Astrocyte (in vitro differentiated cells and primary cell): Measurements from ENCODE around the gene ACACA. TPM values are rescaled to one million over a fixed set of nuclear protein-coding genes. Genes with fewer than 3 reads are reported as not detected.

Experiments used
- DNase-seq: peaks from one replicate; pipeline ENCODE4 v3.0.0-alpha.2; 2010; ENCODE audit warnings: low read depth
- FAIRE-seq: peaks from 2 replicates; lab custom pipeline; 2011; peaks lifted over from hg19 to GRCh38; lab: Jason Lieb, UNC
- H2AFZ ChIP-seq: 2 replicates; pipeline ENCODE4 v1.6.0; 2012; ENCODE audit warnings: low read depth, low read length, inconsistent platforms
- H3K27ac ChIP-seq: 2 replicates; pipeline ENCODE4 v1.5.1; 2011; ENCODE audit warnings: low read depth, low read length, inconsistent platforms
- H3K27me3 ChIP-seq: 2 replicates; pipeline ENCODE4 v1.6.0; 2011; ENCODE audit warnings: low read length, inconsistent platforms; ENCODE audit not compliant: insufficient read depth
- H3K36me3 ChIP-seq: 2 replicates; pipeline ENCODE4 v1.5.1; 2011; ENCODE audit warnings: low read length, inconsistent platforms; ENCODE audit not compliant: insufficient read depth
- H3K4me1 ChIP-seq: 2 replicates; pipeline ENCODE4 v1.5.1; 2011; ENCODE audit warnings: low read length, inconsistent platforms; ENCODE audit not compliant: insufficient read depth
- H3K4me2 ChIP-seq: 2 replicates; pipeline ENCODE4 v1.6.0; 2012; ENCODE audit warnings: low read length, inconsistent platforms
- H3K4me3 ChIP-seq: 2 replicates; pipeline ENCODE4 v1.5.1; 2011; ENCODE audit warnings: low read depth, mild to moderate bottlenecking, low read length, inconsistent platforms; ENCODE audit not compliant: insufficient read depth
- H3K79me2 ChIP-seq: 2 replicates; pipeline ENCODE4 v1.6.0; 2012; ENCODE audit warnings: mild to moderate bottlenecking, low read length, inconsistent platforms; ENCODE audit not compliant: insufficient read depth
- H3K9ac ChIP-seq: 2 replicates; pipeline ENCODE4 v1.6.0; 2012; ENCODE audit warnings: mild to moderate bottlenecking, low read length, inconsistent platforms
- H3K9me3 ChIP-seq: 2 replicates; pipeline ENCODE4 v1.5.1; 2012; ENCODE audit warnings: low read depth, mild to moderate bottlenecking, low read length, inconsistent platforms; ENCODE audit not compliant: insufficient read depth
- H4K20me1 ChIP-seq: 2 replicates; pipeline ENCODE4 v1.6.0; 2012; ENCODE audit warnings: low read length, inconsistent platforms; ENCODE audit not compliant: insufficient read depth
- H3K27ac Mint-ChIP-seq: one replicate; pipeline ENCODE4 v1.8.0; 2021; ENCODE audit warnings: mild to moderate bottlenecking, mixed read lengths; ENCODE audit not compliant: unreplicated experiment
- H3K27me3 Mint-ChIP-seq: one replicate; pipeline ENCODE4 v1.8.0; 2021; ENCODE audit warnings: low read depth, mixed read lengths; ENCODE audit not compliant: unreplicated experiment
- H3K36me3 Mint-ChIP-seq: one replicate; pipeline ENCODE4 v1.8.0; 2021; ENCODE audit warnings: low read depth, mixed read lengths; ENCODE audit not compliant: unreplicated experiment
- H3K4me1 Mint-ChIP-seq: one replicate; pipeline ENCODE4 v1.8.0; 2021; ENCODE audit warnings: low read depth, mixed read lengths; ENCODE audit not compliant: unreplicated experiment
- H3K4me3 Mint-ChIP-seq: one replicate; pipeline ENCODE4 v1.8.0; 2021; ENCODE audit warnings: mild to moderate bottlenecking, moderate library complexity, mixed read lengths; ENCODE audit not compliant: unreplicated experiment
- H3K9me3 Mint-ChIP-seq: one replicate; pipeline ENCODE4 v1.8.0; 2021; ENCODE audit warnings: mild to moderate bottlenecking, mixed read lengths; ENCODE audit not compliant: unreplicated experiment
- CTCF ChIP-seq: IDR thresholded peaks from 2 replicates; pipeline ENCODE4 v1.5.1; 2011; ENCODE audit warnings: low read depth, mild to moderate bottlenecking, inconsistent platforms, low read length, moderate library complexity; ENCODE audit not compliant: insufficient read depth
- EZH2 ChIP-seq: IDR thresholded peaks from 2 replicates; pipeline ENCODE4 v1.6.1; 2012; ENCODE audit warnings: mild to moderate bottlenecking, low read length, inconsistent platforms; ENCODE audit not compliant: insufficient read depth
- total RNA-seq: library from RNA; stranded (reverse); gene quantifications from 2 replicates; pipeline ENCODE4 v1.2.1, GENCODE V29; 2021

ACACA gene
- total RNA-seq, 1 donor from 2014 or later: 88.3 TPM

- H3K4me3 ChIP-seq: no peak overlapping the region
- H3K9me3 ChIP-seq: no peaks in the 10 kb centered on the region
- no peak overlapping the region for H3K27ac ChIP-seq
- Mint-ChIP-seq H3K27ac (no peak overlapping the region), H3K4me1 (peaks cover 5% of the 10 kb centered on the region), H3K4me3 (no peak overlapping the region), H3K27me3 (no peaks in the 10 kb centered on the region), H3K36me3 (peaks cover 12% of the 10 kb centered on the region), H3K9me3 (no peaks in the 10 kb centered on the region)
- no peak for DNase-seq
- H2AFZ ChIP-seq: no peak overlapping the region
- no peak overlapping the region for H3K9ac ChIP-seq
- no peak for FAIRE-seq
- H3K4me2 ChIP-seq: no peak overlapping the region
- H4K20me1 ChIP-seq: peaks cover 16% of the 10 kb centered on the region
- H3K27me3 ChIP-seq: no peaks in the 10 kb centered on the region
- no peaks in the 10 kb centered on the region for H3K4me1 ChIP-seq
- H3K36me3 ChIP-seq: no peaks in the 10 kb centered on the region
- TF ChIP-seq EZH2: no peak
- no peaks in the 10 kb centered on the region for H3K79me2 ChIP-seq
Observed at GRCh38 chr17:37164057-37164456, 242.6 kb downstream of the ACACA start.

GRCh38 chr17:37162800-37163199, 243.8 kb downstream of the ACACA start:
- H3K36me3 Mint-ChIP-seq: peaks cover 18% of the 10 kb centered on the region
- peaks cover 5% of the 10 kb centered on the region for H3K4me1 Mint-ChIP-seq
- no peaks in the 10 kb centered on the region for H3K9me3 ChIP-seq
- no peak overlapping the region for H3K4me3 ChIP-seq
- H3K36me3 ChIP-seq: peaks cover 3% of the 10 kb centered on the region
- H3K4me1 ChIP-seq: no peaks in the 10 kb centered on the region
- no peaks in the 10 kb centered on the region for H3K27me3 ChIP-seq
- no peak overlapping the region for H3K27ac ChIP-seq
- no peak for TF ChIP-seq CTCF
- TF ChIP-seq EZH2: no peak
- no peak overlapping the region for H3K4me2 ChIP-seq
- peaks cover 16% of the 10 kb centered on the region for H4K20me1 ChIP-seq
- DNase-seq (no peak), FAIRE-seq (no peak)
- no peak overlapping the region for H2AFZ ChIP-seq
- H3K9me3 Mint-ChIP-seq: no peaks in the 10 kb centered on the region
- H3K9ac ChIP-seq: no peak overlapping the region
- H3K27ac Mint-ChIP-seq: no peak overlapping the region
- no peaks in the 10 kb centered on the region for H3K79me2 ChIP-seq
- H3K27me3 Mint-ChIP-seq: no peaks in the 10 kb centered on the region
- H3K4me3 Mint-ChIP-seq: no peak overlapping the region

- Histone ChIP-seq H3K4me3 (no peak overlapping the region), H3K79me2 (no peaks in the 10 kb centered on the region), H3K9me3 (no peaks in the 10 kb centered on the region), H3K9ac (no peak overlapping the region), H3K4me2 (no peak overlapping the region), H3K36me3 (peaks cover 3% of the 10 kb centered on the region), H3K27me3 (no peaks in the 10 kb centered on the region), H2AFZ (no peak overlapping the region), H3K27ac (no peak overlapping the region), H4K20me1 (peaks cover 16% of the 10 kb centered on the region), H3K4me1 (no peaks in the 10 kb centered on the region)
- Mint-ChIP-seq H3K27ac (no peak overlapping the region), H3K4me3 (no peak overlapping the region), H3K27me3 (no peaks in the 10 kb centered on the region), H3K9me3 (no peaks in the 10 kb centered on the region), H3K36me3 (peaks cover 19% of the 10 kb centered on the region), H3K4me1 (peaks cover 5% of the 10 kb centered on the region)
- no peak for DNase-seq
- no peak for FAIRE-seq
- no peak for TF ChIP-seq EZH2
- TF ChIP-seq CTCF: no peak
Observed at GRCh38 chr17:37160944-37161343, 245.7 kb downstream of the ACACA start.
